ENCODE data around the gene KHDC1.
"Not testable (repeated sequence)": the region's sequence is repeated elsewhere in the genome, so short reads cannot be mapped to it uniquely, and the experiment has no call there.

KHDC1 gene

DNA sequence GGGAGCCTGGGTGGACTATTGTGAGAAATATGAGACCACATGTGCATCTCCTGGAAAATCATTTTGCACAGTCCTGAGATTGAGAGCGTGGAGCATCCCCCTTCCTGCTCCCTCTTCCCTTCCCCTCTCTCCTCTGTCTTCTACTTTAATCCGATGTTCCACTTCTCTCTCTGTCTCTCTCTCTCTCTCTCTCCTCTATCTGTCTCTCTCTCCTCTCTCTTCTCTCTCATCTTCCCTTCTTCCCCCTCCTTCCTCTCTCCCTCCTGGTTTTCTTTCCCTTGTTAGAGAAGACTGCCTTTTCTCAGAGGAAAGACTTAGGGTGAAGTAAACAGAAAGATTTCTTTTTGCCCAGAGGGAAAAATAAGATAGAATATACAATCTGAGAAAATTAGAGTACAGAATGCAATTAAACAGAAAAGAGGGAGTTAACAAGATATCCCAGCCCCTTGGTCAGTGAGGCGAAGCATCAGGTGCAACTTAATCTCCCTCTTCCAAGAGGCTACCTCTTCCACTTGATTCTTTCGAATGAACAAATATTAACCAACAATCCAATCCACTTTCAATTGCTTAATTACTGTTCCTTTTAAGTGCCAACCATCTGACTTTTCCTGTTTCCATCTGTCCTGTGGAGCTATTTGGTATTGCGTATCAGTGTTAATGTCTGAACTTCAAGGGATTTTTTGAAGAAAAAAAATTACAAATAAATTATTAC is 14.6 kb downstream of the KHDC1 start:
- no peak for DNase-seq

GRCh38 chr6:73242001-73242400 is 21.0 kb downstream of the KHDC1 start:
- no peak for DNase-seq

- DNase-seq = no peak
These were observed 22.3 kb downstream of the KHDC1 start for GRCh38 chr6:73240730-73241129.

DNA sequence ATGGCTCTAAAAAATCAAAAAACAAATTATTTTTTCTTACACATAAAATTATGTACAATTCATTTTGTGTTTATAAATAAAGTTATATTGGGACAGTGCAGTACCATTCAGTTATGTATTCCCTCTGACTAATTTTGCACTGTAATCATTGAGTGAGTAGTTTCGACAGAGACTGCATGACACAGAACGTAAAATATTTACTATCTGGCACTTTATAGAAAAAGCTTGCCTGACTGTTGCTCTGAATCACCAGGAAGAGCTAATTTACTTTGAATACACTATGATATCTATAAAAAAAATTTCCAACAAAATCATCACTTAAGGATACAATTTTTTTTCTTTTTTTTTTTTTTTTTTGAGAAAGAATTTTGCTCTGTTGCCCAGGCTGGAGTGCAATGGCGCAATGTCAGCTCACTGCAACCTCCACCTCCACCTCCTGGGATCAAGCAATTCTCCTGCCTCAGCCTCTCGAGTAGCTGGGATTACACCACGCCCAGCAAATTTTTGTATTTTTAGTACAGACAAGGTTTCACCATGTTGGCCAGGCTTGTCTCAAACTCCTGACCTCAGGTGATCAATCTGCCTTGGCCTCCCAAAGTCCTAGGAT is 26.7 kb downstream of the KHDC1 start:
- DNase-seq = peak; percentile 86

DNA sequence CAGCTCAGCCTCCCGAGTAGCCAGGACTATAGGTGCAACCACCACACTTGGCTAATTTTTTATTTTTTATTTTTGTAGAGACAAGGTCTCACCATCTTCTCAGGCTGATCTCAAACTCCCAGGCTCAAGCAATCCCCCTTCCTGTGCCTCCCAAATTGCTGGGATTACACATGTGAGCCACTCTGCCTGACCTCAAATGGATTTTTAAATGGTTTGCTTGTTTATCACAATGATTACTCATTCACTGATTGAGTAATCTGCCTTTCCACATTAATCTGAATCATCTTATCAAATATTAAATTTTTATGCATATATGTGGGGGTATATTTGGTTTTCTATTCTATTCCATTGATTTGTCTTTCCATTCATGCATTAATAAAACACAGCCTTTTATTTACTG is 28.3 kb downstream of the KHDC1 start:
- peak; percentile 73 for DNase-seq

GRCh38 chr6:73233971-73234370 is 29.0 kb downstream of the KHDC1 start:
- peak; percentile 56 for DNase-seq

GRCh38 chr6:73233048-73233447 is 29.9 kb downstream of the KHDC1 start:
- DNase-seq = no peak

DNA sequence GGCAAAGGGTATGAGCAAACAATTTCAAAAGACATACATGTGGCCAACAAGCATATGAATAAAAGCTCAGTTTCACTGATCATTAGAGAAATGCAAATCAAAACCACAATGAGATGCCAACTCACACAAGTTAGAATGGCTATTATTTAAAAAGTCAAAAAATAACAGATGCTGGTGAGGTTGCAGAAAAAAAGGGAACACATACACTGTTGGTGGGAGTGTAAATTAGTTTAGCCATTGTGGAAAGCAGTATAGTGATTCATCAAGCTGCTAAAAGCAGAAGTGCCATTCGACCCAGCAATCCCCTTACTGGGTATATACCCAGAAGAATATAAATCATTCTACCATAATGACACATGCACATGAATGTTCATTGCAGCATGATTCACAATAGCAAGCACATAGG is 31.0 kb downstream of the KHDC1 start:
- no peak for DNase-seq

DNA sequence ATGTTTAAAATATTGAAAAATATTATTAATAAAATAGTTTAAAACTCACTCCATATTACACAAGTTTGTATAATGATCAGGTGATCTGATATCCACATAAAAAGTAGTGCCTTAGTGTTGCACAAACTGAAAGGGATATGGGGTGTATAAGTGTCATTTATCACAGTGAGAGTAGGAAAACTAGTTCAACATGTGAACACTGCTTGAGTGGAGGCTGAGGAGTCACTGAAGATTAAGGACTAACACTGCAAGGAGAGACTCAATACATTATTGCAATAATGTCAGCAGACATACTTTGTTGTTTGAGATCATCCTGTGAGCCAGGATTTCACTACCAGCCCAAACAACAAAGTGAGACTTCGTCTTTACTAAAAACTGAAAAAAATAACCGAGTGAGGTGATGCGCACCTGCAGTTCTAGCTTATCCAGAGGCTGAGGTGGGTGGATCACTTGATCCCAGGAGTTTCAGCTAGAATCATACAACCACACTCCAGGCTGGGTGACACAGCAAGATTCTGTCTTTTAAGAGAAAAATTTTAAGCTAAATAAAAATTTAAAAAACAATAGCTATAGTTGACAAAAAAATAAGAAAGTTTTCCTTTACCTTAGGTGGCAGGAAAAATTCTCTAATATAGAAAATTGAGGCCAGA is 35.3 kb downstream of the KHDC1 start:
- DNase-seq = no peak

DNA sequence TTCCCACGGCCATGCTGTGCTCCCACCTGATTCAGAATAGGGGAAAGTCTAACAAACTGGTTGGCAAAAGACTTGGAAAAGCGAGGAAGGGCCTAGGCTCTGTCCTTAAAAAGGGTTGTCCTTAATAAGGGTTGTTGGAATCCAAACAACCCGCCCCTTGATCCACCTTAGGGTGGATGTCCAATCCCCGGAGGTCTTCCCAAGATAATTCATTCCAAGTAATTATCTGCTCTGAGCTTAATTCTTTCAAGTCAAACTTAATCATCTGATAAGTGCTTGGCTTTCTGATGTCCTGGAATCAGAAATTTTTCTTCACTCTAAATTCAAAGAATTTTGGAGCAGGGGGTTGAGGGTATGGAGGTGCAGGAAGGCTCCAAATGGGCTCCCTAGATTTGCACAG is 37.6 kb downstream of the KHDC1 start, which contains the start of gene KHDC1L:
Gene KHDC1L, minus strand, starts transcription at position 101 of the 400 bp plus-strand sequence. Its CDS starts 88 bp downstream, at position 13.
- no peak for DNase-seq

GRCh38 chr6:73216859-73217258 is 46.1 kb downstream of the KHDC1 start:
- no peak for DNase-seq

- no peak for DNase-seq
These were observed 53.9 kb downstream of the KHDC1 start for GRCh38 chr6:73209117-73209516.

DNA sequence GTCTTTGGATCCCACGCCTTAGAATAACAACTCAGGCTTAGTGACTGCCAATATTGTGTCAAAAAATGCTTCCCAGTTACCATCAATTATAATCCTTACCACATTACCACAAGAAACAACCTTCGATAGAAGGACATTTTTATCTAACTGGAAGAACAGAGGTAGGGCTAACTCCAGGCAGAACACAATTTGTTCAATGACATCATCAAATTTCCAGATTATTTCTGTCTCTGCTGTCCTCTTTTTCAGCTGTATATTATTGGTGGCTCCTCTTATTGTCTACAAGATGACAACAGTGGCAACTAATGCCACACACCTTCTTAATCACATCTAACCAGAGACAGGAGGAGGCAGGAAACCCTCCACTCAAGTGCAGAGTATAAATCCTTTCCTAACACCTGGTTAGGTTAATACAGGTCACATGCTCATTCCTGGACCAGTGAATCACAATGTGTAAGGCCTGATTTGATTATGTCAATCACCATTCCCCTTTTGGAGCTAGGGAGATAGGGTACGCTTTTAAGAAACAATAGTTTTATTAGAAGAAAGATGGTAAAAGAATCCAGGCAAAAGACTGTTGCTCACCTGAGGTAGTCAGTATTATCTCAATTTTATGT is 55.7 kb downstream of the KHDC1 start:
- DNase-seq = no peak

GRCh38 chr6:73204252-73204651 is 58.7 kb downstream of the KHDC1 start:
- DNase-seq = no peak

DNA sequence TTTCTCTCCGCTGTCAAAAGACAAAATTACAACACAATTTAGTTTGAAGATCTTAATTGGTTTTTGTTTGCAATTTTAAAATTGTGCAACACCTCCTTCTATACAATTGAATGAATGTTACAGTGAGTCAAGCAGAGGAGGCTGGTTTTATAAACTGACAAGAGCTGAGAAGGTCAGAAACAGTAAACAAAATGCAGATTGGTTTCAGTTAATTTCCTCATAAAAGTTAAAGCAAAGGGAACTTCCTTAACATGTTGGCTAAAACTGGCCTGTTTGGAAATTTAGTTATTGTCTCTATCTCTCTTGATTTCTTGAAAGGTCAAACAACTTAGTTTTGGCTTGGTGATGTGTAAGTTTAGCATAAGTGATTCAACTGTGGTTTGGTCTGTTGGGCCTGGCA is 59.9 kb downstream of the KHDC1 start:
- no peak for DNase-seq

DNA sequence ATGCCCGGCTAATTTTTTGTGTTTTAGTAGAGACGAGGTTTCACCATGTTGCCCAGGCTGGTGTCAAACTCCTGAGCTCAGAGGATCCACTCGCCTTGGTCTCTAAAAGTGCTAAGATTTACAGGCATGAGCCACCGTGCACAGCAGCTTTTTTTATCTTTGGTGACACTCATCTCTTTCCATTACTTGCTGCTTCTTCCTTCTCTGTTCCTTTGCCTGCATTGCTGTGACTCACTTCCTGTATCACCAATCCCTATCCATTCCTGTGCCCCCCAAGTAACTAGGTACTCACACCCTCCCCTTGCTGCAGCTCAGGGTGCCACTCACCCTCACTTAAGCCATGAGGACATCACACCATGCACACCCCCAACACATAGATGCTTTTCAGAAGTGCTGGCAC is 62.3 kb downstream of the KHDC1 start:
- no peak for DNase-seq

- DNase-seq = no peak
These were observed 62.7 kb downstream of the KHDC1 start for GRCh38 chr6:73200247-73200646.

DNA sequence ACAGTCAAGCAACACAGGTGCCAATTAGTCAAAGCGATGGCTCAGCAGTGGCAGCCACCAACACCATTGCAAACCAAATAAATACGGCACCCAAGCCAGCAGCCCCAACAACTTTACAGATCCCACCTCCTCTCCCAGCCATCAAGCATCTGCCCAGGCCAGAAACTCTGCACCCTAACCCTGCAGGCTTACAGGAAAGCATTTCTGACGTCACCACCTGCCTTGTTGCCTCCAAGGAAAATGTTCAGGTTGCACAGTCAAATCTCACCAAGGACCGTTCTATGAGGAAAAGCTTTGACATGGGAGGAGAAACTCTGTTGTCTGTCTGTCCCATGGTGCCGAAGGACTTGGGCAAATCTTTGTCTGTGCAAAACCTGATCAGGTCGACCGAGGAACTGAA is 68.3 kb downstream of the KHDC1 start:
- DNase-seq = no peak

- DNase-seq = not testable (repeated sequence)
These were observed 69.7 kb downstream of the KHDC1 start for GRCh38 chr6:73193302-73193701.

Data from NCI-H226 (cell line).